ENCODE measurements around the gene STON1. TPM values are rescaled to one million over a fixed set of nuclear protein-coding genes. Genes with fewer than 3 reads are reported as not detected.

Gene STON1
- total and polyA plus RNA-seq, 2 of the 8 experiments (the other 6 are each of a cell fraction or from before 2014, with no cell fraction given), result 5.0 to 10.1 TPM

GRCh38 chr2:48586433-48586832 lies 56.5 kb downstream of the STON1 start:
- peak overlapping the region; percentile 48 for H4K91ac ChIP-seq (replicated peaks; ENCODE audit: insufficient read length, low read length)
- H2BK15ac ChIP-seq (ENCODE audit: low read length), result no peak overlapping the region
- WGBS, 2 experiments (ENCODE audit: extremely low coverage in 1 of 2, insufficient coverage in 1 of 2, insufficient read length in 1 of 2, insufficient replicate concordance in 2 of 2, low coverage in 1 of 2, low lambda C conversion rate in 2 of 2, missing lambda C conversion rate in 1 of 2), result 57% methylated on average over 4 of the region's 4 CpGs; no CpG with 5 or more reads in 1 of the 2 experiments
- ChIA-PET CTCF (ENCODE audit: partially characterized antibody) (interaction anchor here (2.1 to 3.0 kb wide), 2 partner anchors 19 to 51 kb away, joined by 5 to 16 read pairs; no protein-coding TSS in a partner anchor), POLR2A (ENCODE audit: partially characterized antibody) (interaction anchor here (1.2 kb wide), 1 partner anchor 680 kb away, joined by 3 read pairs; no protein-coding TSS in a partner anchor)
- no peak overlapping the region for H2BK12ac ChIP-seq (ENCODE audit: low read depth, low read length)
- H4K20me1 ChIP-seq (replicated peaks in 1 of 2; ENCODE audit: control insufficient read depth in 1 of 2, insufficient read depth in 2 of 2, low read length in 2 of 2), result no peaks in the 10 kb centered on the region
- H3K4me1 ChIP-seq (replicated peaks in 1 of 4; ENCODE audit: control insufficient read depth in 3 of 4, insufficient read depth in 4 of 4, low read length in 3 of 4), result peaks cover 5 to 17% (median 12%) of the 10 kb centered on the region in 4 experiments; a peak in 4 of 7 replicates
- no peak overlapping the region for H3K23ac ChIP-seq (ENCODE audit: insufficient read length)
- H3K14ac ChIP-seq (ENCODE audit: insufficient read length), result no peak overlapping the region
- peak overlapping the region; percentile 64; the same call in 1 of the 2 replicates for H2BK20ac ChIP-seq (ENCODE audit: low read length)
- H3K9me3 ChIP-seq (ENCODE audit: insufficient read depth in 2 of 2, low read depth in 1 of 2, low read length in 1 of 2), result no peaks in the 10 kb centered on the region
- peak overlapping the region; percentile 8 for H3K4ac ChIP-seq (replicated peaks; ENCODE audit: insufficient read length, low read depth, low read length)
- H3K23me2 ChIP-seq (ENCODE audit: low read depth, low read length), result no peaks in the 10 kb centered on the region; the same call in 1 of the 2 replicates
- H3K9ac ChIP-seq (replicated peaks in 1 of 4; ENCODE audit: extremely low read depth in 1 of 4, low read depth in 3 of 4, low read length in 3 of 4), result no peak overlapping the region
- H2BK5ac ChIP-seq (ENCODE audit: low read depth, low read length), result no peak overlapping the region
- no peak overlapping the region for H3K27ac ChIP-seq (ENCODE audit: low read depth, low read length)
- peak overlapping the region; percentile 58; the same call in 1 of the 2 replicates for H2AK5ac ChIP-seq (ENCODE audit: low read depth, low read length)
- no peak overlapping the region for H3K4me3 ChIP-seq (ENCODE audit: extremely low read depth in 1 of 4, insufficient read depth in 2 of 4, low read depth in 3 of 4, low read length in 4 of 4)
- peak overlapping the region; percentile 62 for H2BK120ac ChIP-seq (replicated peaks; ENCODE audit: low read depth, low read length)
- DNase-seq (ENCODE audit: low read depth in 1 of 2, low spot score in 2 of 2) (no peak), FAIRE-seq (no peak)
- H3K18ac ChIP-seq (ENCODE audit: extremely low read depth, low read length), result no peak overlapping the region; the same call in 1 of the 2 replicates
- no peak overlapping the region for H2AFZ ChIP-seq (ENCODE audit: low read length)
- H4K5ac ChIP-seq (ENCODE audit: insufficient read length, low read depth, low read length), result peak overlapping the region; percentile 16
- H4K8ac ChIP-seq (ENCODE audit: extremely low read depth, insufficient read depth, low read length), result no peak overlapping the region
- no peaks in the 10 kb centered on the region for H3K79me1 ChIP-seq (ENCODE audit: low read depth, low read length)
- no peaks in the 10 kb centered on the region; a peak in 1 of 8 replicates for H3K36me3 ChIP-seq (ENCODE audit: control insufficient read depth in 2 of 4, insufficient read depth in 4 of 4, low read length in 3 of 4)
- H3K56ac ChIP-seq (replicated peaks; ENCODE audit: insufficient read length, low read depth, low read length), result no peak overlapping the region
- H3K79me2 ChIP-seq (ENCODE audit: control insufficient read depth in 1 of 2, insufficient read depth in 2 of 2, low read length in 2 of 2), result no peaks in the 10 kb centered on the region
- H3K4me2 ChIP-seq (ENCODE audit: insufficient read depth in 1 of 2, low read depth in 2 of 2, low read length in 2 of 2), result no peak overlapping the region
- H3K27me3 ChIP-seq (replicated peaks in 1 of 4; ENCODE audit: control insufficient read depth in 3 of 4, extremely low read depth in 1 of 4, insufficient read depth in 3 of 4, low read length in 3 of 4), result peaks cover 0 to 4% (median 0%) of the 10 kb centered on the region in 4 experiments; a peak in 2 of 7 replicates
- TF ChIP-seq RAD21 (IDR thresholded peaks at IDR 0.05 in 1 of 2, conservative IDR thresholded peaks at IDR 0.05 in 1 of 2; ENCODE audit: low read depth in 2 of 2, low read length in 2 of 2) (no peak), SUZ12 (IDR thresholded peaks at IDR 0.05; ENCODE audit: low read length) (no peak)
